Progenitor cell of endocrine pancreas (in vitro differentiated cells): ENCODE results near the gene RAB11FIP4. TPM values are rescaled to one million over a fixed set of nuclear protein-coding genes. Genes with fewer than 3 reads are reported as not detected.

Experiments used
- DNase-seq: peaks from one replicate; pipeline ENCODE4 v3.0.0; 2021; ENCODE audit warnings: low spot score; ENCODE audit not compliant: unreplicated experiment
- H3K27ac Mint-ChIP-seq: 2 replicates; pipeline ENCODE4 v1.8.0; 2021; ENCODE audit warnings: mild to moderate bottlenecking, moderate library complexity, mixed read lengths
- H3K27me3 Mint-ChIP-seq: 2 replicates; pipeline ENCODE4 v1.8.0; 2021; ENCODE audit warnings: mixed read lengths
- H3K36me3 Mint-ChIP-seq: 2 replicates; pipeline ENCODE4 v1.8.0; 2022; ENCODE audit warnings: mixed read lengths; ENCODE audit not compliant: insufficient read depth
- H3K4me1 Mint-ChIP-seq: 2 replicates; pipeline ENCODE4 v1.8.0; 2021; ENCODE audit warnings: low read depth, mixed read lengths
- H3K4me3 Mint-ChIP-seq: 2 replicates; pipeline ENCODE4 v1.8.0; 2021; ENCODE audit warnings: low read depth, mild to moderate bottlenecking, moderate library complexity, mixed read lengths
- H3K9me3 Mint-ChIP-seq: 2 replicates; pipeline ENCODE4 v1.8.0; 2021; ENCODE audit warnings: low read depth, mixed read lengths
- total RNA-seq: library from RNA; stranded (reverse); gene quantifications from 2 replicates; pipeline ENCODE4 v1.2.1, GENCODE V29; 2021
- TF ChIP-seq, protein P1 (sequence below): fragments of 200-600 bp; sonication (generic); IDR thresholded peaks from one replicate; pipeline ENCODE4 v1.5.0; 2021; ENCODE audit warnings: antibody characterized with exemption, mild to moderate bottlenecking; ENCODE audit not compliant: unreplicated experiment

RAB11FIP4 gene
- total RNA-seq, 1 donor from 2014 or later, result 65.5 TPM

- Mint-ChIP-seq H3K36me3 (no peaks in the 10 kb centered on the region), H3K9me3 (no peaks in the 10 kb centered on the region), H3K4me3 (no peak overlapping the region), H3K27me3 (peaks cover 44% of the 10 kb centered on the region), H3K27ac (no peak overlapping the region), H3K4me1 (no peaks in the 10 kb centered on the region)
- TF ChIP-seq, protein P1, sequence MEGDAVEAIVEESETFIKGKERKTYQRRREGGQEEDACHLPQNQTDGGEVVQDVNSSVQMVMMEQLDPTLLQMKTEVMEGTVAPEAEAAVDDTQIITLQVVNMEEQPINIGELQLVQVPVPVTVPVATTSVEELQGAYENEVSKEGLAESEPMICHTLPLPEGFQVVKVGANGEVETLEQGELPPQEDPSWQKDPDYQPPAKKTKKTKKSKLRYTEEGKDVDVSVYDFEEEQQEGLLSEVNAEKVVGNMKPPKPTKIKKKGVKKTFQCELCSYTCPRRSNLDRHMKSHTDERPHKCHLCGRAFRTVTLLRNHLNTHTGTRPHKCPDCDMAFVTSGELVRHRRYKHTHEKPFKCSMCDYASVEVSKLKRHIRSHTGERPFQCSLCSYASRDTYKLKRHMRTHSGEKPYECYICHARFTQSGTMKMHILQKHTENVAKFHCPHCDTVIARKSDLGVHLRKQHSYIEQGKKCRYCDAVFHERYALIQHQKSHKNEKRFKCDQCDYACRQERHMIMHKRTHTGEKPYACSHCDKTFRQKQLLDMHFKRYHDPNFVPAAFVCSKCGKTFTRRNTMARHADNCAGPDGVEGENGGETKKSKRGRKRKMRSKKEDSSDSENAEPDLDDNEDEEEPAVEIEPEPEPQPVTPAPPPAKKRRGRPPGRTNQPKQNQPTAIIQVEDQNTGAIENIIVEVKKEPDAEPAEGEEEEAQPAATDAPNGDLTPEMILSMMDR, result no peak
- no peak for DNase-seq
Measured at GRCh38 chr17:31398381-31399311, 7.2 kb downstream of the RAB11FIP4 start.

- TF ChIP-seq, protein P1, result no peak
- H3K4me3 Mint-ChIP-seq, result no peak overlapping the region
- H3K36me3 Mint-ChIP-seq, result no peaks in the 10 kb centered on the region
- no peaks in the 10 kb centered on the region for H3K9me3 Mint-ChIP-seq
- no peak for DNase-seq
- H3K4me1 Mint-ChIP-seq, result no peaks in the 10 kb centered on the region
- peaks cover 30% of the 10 kb centered on the region for H3K27me3 Mint-ChIP-seq
- no peak overlapping the region for H3K27ac Mint-ChIP-seq
Measured at GRCh38 chr17:31400481-31400950, 9.0 kb downstream of the RAB11FIP4 start.

DNA sequence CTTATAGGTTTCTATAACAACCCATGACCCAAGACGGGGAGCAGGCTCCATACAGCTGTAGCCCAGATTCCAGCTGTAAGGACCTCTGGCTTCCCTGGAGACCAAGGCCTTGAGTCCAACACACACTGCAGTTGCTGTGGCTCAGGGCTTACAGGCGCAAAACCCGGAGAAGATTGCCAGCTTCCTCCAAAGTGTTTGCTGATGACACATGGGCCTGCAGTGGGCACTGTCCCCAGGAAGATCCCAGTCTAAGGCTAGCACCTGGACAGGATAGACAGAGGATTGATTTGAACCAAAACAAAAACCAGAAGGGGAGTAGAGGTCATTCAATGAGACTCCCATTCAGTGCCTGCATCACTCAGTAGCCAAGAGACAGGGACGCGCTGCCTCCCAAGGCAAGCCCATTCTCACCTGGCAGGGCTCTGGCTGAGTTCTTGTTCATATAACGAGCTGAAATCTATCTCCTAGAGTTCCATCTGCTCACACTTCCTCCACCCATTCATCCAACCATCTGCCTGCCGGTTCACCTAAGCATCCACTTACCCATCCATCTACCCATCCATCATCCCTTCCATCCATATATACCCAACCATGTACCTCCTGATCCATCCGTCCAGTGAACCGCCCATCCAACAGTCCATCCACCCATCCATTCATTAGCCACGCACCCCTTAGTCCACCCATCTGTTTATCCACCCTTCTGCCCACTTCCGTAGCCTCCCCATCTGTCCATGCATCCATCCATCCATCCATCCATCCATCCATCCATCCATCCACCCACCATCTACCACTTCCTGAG is 10.2 kb downstream of the RAB11FIP4 start:
- Mint-ChIP-seq H3K27me3 (peaks cover 23% of the 10 kb centered on the region), H3K4me1 (no peaks in the 10 kb centered on the region), H3K36me3 (no peaks in the 10 kb centered on the region), H3K4me3 (no peak overlapping the region), H3K9me3 (no peaks in the 10 kb centered on the region), H3K27ac (no peak overlapping the region)
- no peak for DNase-seq
- TF ChIP-seq, protein P1, result no peak

- no peaks in the 10 kb centered on the region for H3K9me3 Mint-ChIP-seq
- DNase-seq, result no peak
- no peaks in the 10 kb centered on the region for H3K4me1 Mint-ChIP-seq
- H3K27ac Mint-ChIP-seq, result no peak overlapping the region
- TF ChIP-seq, protein P1, result no peak
- H3K4me3 Mint-ChIP-seq, result no peak overlapping the region
- H3K27me3 Mint-ChIP-seq, result peaks cover 17% of the 10 kb centered on the region
- no peaks in the 10 kb centered on the region for H3K36me3 Mint-ChIP-seq
Measured at GRCh38 chr17:31404028-31404949, 12.8 kb downstream of the RAB11FIP4 start.
